ENCODE data around the gene CCT8.
"Not testable (repeated sequence)": the region's sequence is repeated elsewhere in the genome, so short reads cannot be mapped to it uniquely, and the experiment has no call there.

The CCT8 gene

GRCh38 chr21:29017639-29018237 is 55.7 kb downstream of the CCT8 start:
- DNase-seq: no peak

DNA sequence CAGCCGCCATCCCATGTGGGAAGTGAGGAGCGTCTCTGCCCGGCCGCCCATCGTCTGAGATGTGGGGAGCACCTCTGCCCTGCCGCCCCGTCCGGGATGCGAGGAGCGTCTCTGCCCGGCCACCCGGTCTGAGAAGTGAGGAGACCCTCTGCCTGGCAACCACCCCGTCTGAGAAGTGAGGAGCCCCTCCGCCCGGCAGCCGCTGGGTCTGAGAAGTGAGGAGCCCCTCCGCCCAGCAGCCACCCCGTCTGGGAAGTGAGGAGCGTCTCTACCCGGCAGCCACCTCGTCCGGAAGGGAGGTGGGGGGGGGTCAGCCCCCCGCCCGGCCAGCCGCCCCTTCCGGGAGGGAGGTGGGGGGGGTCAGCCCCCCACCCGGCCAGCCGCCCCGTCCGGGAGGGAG is 62.2 kb downstream of the CCT8 start:
- not testable (repeated sequence) for DNase-seq

GRCh38 chr21:29008367-29008766 is 65.1 kb downstream of the CCT8 start:
- DNase-seq: no peak

GRCh38 chr21:29007810-29008209 is 65.6 kb downstream of the CCT8 start:
- DNase-seq: no peak

DNA sequence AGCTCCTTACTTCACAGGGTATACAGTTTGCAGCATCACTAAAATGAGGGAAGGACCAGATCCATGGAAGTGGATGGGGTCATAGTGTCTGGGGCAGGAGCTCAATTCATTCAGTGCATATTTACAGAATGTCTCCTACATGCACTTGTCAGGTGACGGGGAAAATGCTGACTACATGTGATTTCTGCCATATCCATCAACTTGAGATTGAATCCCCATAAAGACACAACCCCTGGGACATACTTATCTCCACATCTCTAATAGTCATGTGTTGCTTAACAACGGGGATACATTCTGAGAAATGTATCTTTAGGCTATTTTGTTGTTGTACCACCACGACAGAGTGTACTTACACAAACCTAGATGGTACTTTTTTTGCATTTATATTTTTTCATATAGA is 66.3 kb downstream of the CCT8 start:
- DNase-seq: no peak
